Measurements from ENCODE around the gene GPR52. TPM values are rescaled to one million over a fixed set of nuclear protein-coding genes. Genes with fewer than 3 reads are reported as not detected.

Gene GPR52
- total and polyA plus RNA-seq, 4 donors = 0.05 to 7.3 (median 1.4) TPM

DNA sequence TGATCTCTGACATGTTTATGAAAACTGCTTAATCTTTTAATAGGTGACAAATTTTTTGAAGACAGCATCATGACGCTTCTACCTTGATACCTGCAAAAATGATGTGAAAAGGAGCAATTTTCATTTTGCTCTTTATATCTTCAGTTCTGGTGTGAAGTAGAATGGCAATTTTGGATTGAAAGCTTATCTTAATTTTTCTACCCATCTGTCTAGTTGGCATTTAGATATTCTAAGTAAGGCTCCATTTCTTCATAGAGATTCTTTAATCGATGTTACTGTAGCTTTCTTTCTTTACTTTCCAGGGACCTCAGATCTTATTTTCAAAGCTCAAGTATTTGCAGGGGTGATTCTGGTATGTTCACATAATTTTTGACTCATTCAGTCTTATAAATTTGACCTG is 32.3 kb upstream of the GPR52 start:
- no peak overlapping the region for H3K9ac ChIP-seq (ENCODE audit: insufficient read depth in 1 of 2, low read length in 2 of 2)
- H3K4me1 ChIP-seq (ENCODE audit: control insufficient read depth in 5 of 5, insufficient read depth in 5 of 5, low read length in 5 of 5) = no peaks in the 10 kb centered on the region
- DNase-seq (no peak), ATAC-seq (ENCODE audit: insufficient read depth, low FRiP score) (no peak)
- WGBS, 2 donors = 96 to 100% methylated on average over 2 of the region's 2 CpGs
- no peaks in the 10 kb centered on the region for H3K9me3 ChIP-seq (ENCODE audit: control insufficient read depth in 4 of 4, insufficient read depth in 3 of 4, low read length in 3 of 4)
- TF ChIP-seq, protein P1, sequence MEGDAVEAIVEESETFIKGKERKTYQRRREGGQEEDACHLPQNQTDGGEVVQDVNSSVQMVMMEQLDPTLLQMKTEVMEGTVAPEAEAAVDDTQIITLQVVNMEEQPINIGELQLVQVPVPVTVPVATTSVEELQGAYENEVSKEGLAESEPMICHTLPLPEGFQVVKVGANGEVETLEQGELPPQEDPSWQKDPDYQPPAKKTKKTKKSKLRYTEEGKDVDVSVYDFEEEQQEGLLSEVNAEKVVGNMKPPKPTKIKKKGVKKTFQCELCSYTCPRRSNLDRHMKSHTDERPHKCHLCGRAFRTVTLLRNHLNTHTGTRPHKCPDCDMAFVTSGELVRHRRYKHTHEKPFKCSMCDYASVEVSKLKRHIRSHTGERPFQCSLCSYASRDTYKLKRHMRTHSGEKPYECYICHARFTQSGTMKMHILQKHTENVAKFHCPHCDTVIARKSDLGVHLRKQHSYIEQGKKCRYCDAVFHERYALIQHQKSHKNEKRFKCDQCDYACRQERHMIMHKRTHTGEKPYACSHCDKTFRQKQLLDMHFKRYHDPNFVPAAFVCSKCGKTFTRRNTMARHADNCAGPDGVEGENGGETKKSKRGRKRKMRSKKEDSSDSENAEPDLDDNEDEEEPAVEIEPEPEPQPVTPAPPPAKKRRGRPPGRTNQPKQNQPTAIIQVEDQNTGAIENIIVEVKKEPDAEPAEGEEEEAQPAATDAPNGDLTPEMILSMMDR (IDR thresholded peaks at IDR 0.05; ENCODE audit: control extremely low read depth, extremely low read depth) = no peak
- H3K4me3 ChIP-seq = no peak overlapping the region
- H3K27ac ChIP-seq (ENCODE audit: low read depth in 1 of 2, low read length in 1 of 2) = no peak overlapping the region
- no peaks in the 10 kb centered on the region for H3K36me3 ChIP-seq (ENCODE audit: control insufficient read depth in 4 of 4, insufficient read depth in 4 of 4, low read length in 4 of 4)
- H3K27me3 ChIP-seq (ENCODE audit: control insufficient read depth in 3 of 3, insufficient read depth in 3 of 3, low read length in 2 of 3) = no peaks in the 10 kb centered on the region

DNA sequence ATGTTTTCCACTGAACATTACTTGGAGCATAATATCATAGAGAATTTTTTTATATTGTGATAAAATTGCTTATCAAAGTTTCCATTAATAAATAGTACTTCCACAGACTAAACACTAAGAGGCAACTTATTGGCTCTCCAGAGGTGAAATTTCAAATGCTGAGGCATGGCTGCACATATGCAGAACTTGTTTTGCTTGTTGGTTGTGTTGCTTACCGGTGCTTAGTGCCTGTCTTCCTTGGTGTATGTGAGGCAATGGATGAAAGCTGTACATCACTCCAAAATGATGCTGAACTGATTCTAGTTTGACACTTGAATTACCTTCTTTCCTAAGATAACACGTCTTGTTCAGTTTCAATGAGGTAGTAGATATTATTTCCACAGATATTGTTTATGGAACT is 29.8 kb upstream of the GPR52 start:
- Histone ChIP-seq H3K9ac (ENCODE audit: insufficient read depth in 1 of 2, low read length in 2 of 2) (no peak overlapping the region), H3K27me3 (ENCODE audit: control insufficient read depth in 3 of 3, insufficient read depth in 3 of 3, low read length in 2 of 3) (no peaks in the 10 kb centered on the region), H3K27ac (ENCODE audit: low read depth in 1 of 2, low read length in 1 of 2) (no peak overlapping the region), H3K36me3 (ENCODE audit: control insufficient read depth in 4 of 4, insufficient read depth in 4 of 4, low read length in 4 of 4) (no peaks in the 10 kb centered on the region), H3K9me3 (ENCODE audit: control insufficient read depth in 4 of 4, insufficient read depth in 3 of 4, low read length in 3 of 4) (no peaks in the 10 kb centered on the region), H3K4me3 (no peak overlapping the region), H3K4me1 (ENCODE audit: control insufficient read depth in 5 of 5, insufficient read depth in 5 of 5, low read length in 5 of 5) (no peaks in the 10 kb centered on the region)
- TF ChIP-seq, protein P1 (IDR thresholded peaks at IDR 0.05; ENCODE audit: control extremely low read depth, extremely low read depth) = no peak
- DNase-seq (no peak), ATAC-seq (ENCODE audit: insufficient read depth, low FRiP score) (no peak)
- WGBS, 2 donors = 85 to 94% methylated on average over 2 of the region's 2 CpGs

DNA sequence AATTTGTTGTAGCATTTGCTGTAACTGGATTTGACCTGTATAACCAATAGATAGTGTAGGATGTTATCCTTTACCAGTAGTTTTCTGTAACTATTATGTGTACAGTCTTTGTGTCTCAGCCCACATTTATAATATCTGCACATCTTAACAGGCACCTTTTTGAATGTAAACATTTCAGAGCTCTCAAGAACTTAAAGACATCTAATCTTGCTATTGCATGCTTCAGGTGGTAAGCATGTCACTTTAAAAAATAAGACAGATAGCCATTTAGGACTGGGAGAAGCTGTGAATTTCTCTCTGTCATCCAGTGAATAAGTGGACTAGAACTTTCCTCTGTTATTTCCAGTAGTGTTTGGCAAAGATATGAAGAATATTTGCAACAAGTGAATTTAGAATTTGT is 22.6 kb upstream of the GPR52 start:
- ATAC-seq (ENCODE audit: insufficient read depth, low FRiP score) = no peak
- H3K27ac ChIP-seq (ENCODE audit: low read depth in 1 of 2, low read length in 1 of 2) = no peak overlapping the region

DNA sequence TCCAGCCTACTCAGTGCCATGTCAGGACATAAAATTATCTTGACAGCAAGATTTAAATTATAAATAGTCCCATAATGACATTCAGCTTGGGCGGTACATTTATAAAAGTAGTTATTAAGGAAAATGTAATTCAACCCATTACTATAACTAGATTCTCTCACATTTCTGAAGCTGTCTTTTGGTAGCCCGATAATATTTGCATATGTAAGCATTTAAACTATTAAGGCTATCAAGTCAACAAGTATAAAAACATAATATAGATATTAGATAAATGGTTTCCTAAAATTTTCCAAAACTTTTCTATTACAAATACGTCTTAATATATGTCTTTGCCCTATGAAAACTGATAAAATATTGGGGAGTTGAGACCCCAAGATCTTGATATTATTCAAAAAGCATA is 21.6 kb upstream of the GPR52 start:
- WGBS, 2 donors = 95 to 98% methylated on average over 3 of the region's 3 CpGs

More for the DNA sequence above, 22.6 kb upstream of the GPR52 start:
- Histone ChIP-seq H3K4me1 (ENCODE audit: control insufficient read depth in 5 of 5, insufficient read depth in 5 of 5, low read length in 5 of 5) (peaks cover 0 to 4% (median 2%) of the 10 kb centered on the region in 5 donors), H3K9ac (ENCODE audit: insufficient read depth in 1 of 2, low read length in 2 of 2) (no peak overlapping the region), H3K36me3 (ENCODE audit: control insufficient read depth in 4 of 4, insufficient read depth in 4 of 4, low read length in 4 of 4) (no peaks in the 10 kb centered on the region), H3K9me3 (ENCODE audit: control insufficient read depth in 4 of 4, insufficient read depth in 3 of 4, low read length in 3 of 4) (no peaks in the 10 kb centered on the region), H3K27me3 (ENCODE audit: control insufficient read depth in 3 of 3, insufficient read depth in 3 of 3, low read length in 2 of 3) (no peaks in the 10 kb centered on the region), H3K4me3 (no peak overlapping the region)
- TF ChIP-seq, protein P1 (IDR thresholded peaks at IDR 0.05; ENCODE audit: control extremely low read depth, extremely low read depth) = no peak
- DNase-seq = no peak

More for the DNA sequence above, 21.6 kb upstream of the GPR52 start:
- Histone ChIP-seq H3K9me3 (ENCODE audit: control insufficient read depth in 4 of 4, insufficient read depth in 3 of 4, low read length in 3 of 4) (no peaks in the 10 kb centered on the region), H3K4me3 (no peak overlapping the region), H3K36me3 (ENCODE audit: control insufficient read depth in 4 of 4, insufficient read depth in 4 of 4, low read length in 4 of 4) (no peaks in the 10 kb centered on the region), H3K4me1 (ENCODE audit: control insufficient read depth in 5 of 5, insufficient read depth in 5 of 5, low read length in 5 of 5) (peaks cover 0 to 4% (median 2%) of the 10 kb centered on the region in 5 donors), H3K27ac (ENCODE audit: low read depth in 1 of 2, low read length in 1 of 2) (no peak overlapping the region), H3K9ac (ENCODE audit: insufficient read depth in 1 of 2, low read length in 2 of 2) (no peak overlapping the region), H3K27me3 (ENCODE audit: control insufficient read depth in 3 of 3, insufficient read depth in 3 of 3, low read length in 2 of 3) (no peaks in the 10 kb centered on the region)
- ATAC-seq (ENCODE audit: insufficient read depth, low FRiP score) (no peak), DNase-seq (no peak)
- TF ChIP-seq, protein P1 (IDR thresholded peaks at IDR 0.05; ENCODE audit: control extremely low read depth, extremely low read depth) = no peak
